ENCODE measurements around the gene PRRX1. TPM values are rescaled to one million over a fixed set of nuclear protein-coding genes. Genes with fewer than 3 reads are reported as not detected.

Gene PRRX1
- total RNA-seq, 1 experiment from 2014 or later, result 4.5 TPM

GRCh38 chr1:170700842-170701615 lies 37.1 kb downstream of the PRRX1 start:
- POLR2A ChIA-PET (ENCODE audit: low non-redundant PET), result interaction anchor here (0.7 kb wide), 1 partner anchor 13 kb away, joined by 3 read pairs; no protein-coding TSS in a partner anchor
- no TSS peak for BruUV-seq (replicated peaks)
- peak; percentile 21 for DNase-seq (ENCODE audit: low spot score)
- CTCF ChIA-PET, result no interaction called here
- no peak overlapping the region for H3K4me3 ChIP-seq (ENCODE audit: low read depth, low read length, poor library complexity, severe bottlenecking)
- no peak for TF ChIP-seq CTCF (conservative IDR thresholded peaks at IDR 0.05; ENCODE audit: low read depth, low read length)
- no peak for TF ChIP-seq EZH2 (IDR thresholded peaks at IDR 0.05; ENCODE audit: borderline replicate concordance, low read depth, low read length, poor library complexity, severe bottlenecking)
- no peaks in the 10 kb centered on the region for H3K27me3 ChIP-seq (replicated peaks; ENCODE audit: insufficient read depth, low read depth, low read length, poor library complexity)
- H3K4me1 ChIP-seq (ENCODE audit: insufficient read depth, low read length, poor library complexity, severe bottlenecking), result peaks cover 18% of the 10 kb centered on the region
- no peaks in the 10 kb centered on the region for H3K36me3 ChIP-seq (ENCODE audit: insufficient read depth, low read length, poor library complexity, severe bottlenecking)
- intact Hi-C loops (cut with micrococcal nuclease; ENCODE audit: unreplicated experiment), result no loop called here
- no peaks in the 10 kb centered on the region for H3K9me3 ChIP-seq (ENCODE audit: low read depth, low read length, poor library complexity, severe bottlenecking)
- H3K27ac ChIP-seq (ENCODE audit: low read depth, low read length, poor library complexity, severe bottlenecking), result no peak overlapping the region

- H3K9me3 ChIP-seq (ENCODE audit: low read depth, low read length, poor library complexity, severe bottlenecking), result no peaks in the 10 kb centered on the region
- intact Hi-C loops (cut with micrococcal nuclease; ENCODE audit: unreplicated experiment), result no loop called here
- H3K36me3 ChIP-seq (ENCODE audit: insufficient read depth, low read length, poor library complexity, severe bottlenecking), result no peaks in the 10 kb centered on the region
- H3K27ac ChIP-seq (ENCODE audit: low read depth, low read length, poor library complexity, severe bottlenecking), result no peak overlapping the region
- no peak for DNase-seq (ENCODE audit: low spot score)
- no peak for TF ChIP-seq CTCF (conservative IDR thresholded peaks at IDR 0.05; ENCODE audit: low read depth, low read length)
- no peak for TF ChIP-seq EZH2 (IDR thresholded peaks at IDR 0.05; ENCODE audit: borderline replicate concordance, low read depth, low read length, poor library complexity, severe bottlenecking)
- H3K4me1 ChIP-seq (ENCODE audit: insufficient read depth, low read length, poor library complexity, severe bottlenecking), result peaks cover 11% of the 10 kb centered on the region
- H3K27me3 ChIP-seq (replicated peaks; ENCODE audit: insufficient read depth, low read depth, low read length, poor library complexity), result no peaks in the 10 kb centered on the region
- POLR2A ChIA-PET (ENCODE audit: low non-redundant PET), result no interaction called here
- no peak overlapping the region for H3K4me3 ChIP-seq (ENCODE audit: low read depth, low read length, poor library complexity, severe bottlenecking)
- no TSS peak for BruUV-seq (replicated peaks)
- CTCF ChIA-PET, result no interaction called here
Measured at GRCh38 chr1:170701962-170702361, 38.0 kb downstream of the PRRX1 start.

- peaks cover 7% of the 10 kb centered on the region for H3K4me1 ChIP-seq (ENCODE audit: insufficient read depth, low read length, poor library complexity, severe bottlenecking)
- DNase-seq (ENCODE audit: low spot score), result no peak
- H3K4me3 ChIP-seq (ENCODE audit: low read depth, low read length, poor library complexity, severe bottlenecking), result no peak overlapping the region
- no peaks in the 10 kb centered on the region for H3K36me3 ChIP-seq (ENCODE audit: insufficient read depth, low read length, poor library complexity, severe bottlenecking)
- no peak overlapping the region for H3K27ac ChIP-seq (ENCODE audit: low read depth, low read length, poor library complexity, severe bottlenecking)
- CTCF ChIA-PET, result no interaction called here
- TF ChIP-seq EZH2 (IDR thresholded peaks at IDR 0.05; ENCODE audit: borderline replicate concordance, low read depth, low read length, poor library complexity, severe bottlenecking), result no peak
- no peak for TF ChIP-seq CTCF (conservative IDR thresholded peaks at IDR 0.05; ENCODE audit: low read depth, low read length)
- no TSS peak for BruUV-seq (replicated peaks)
- intact Hi-C loops (cut with micrococcal nuclease; ENCODE audit: unreplicated experiment), result no loop called here
- H3K9me3 ChIP-seq (ENCODE audit: low read depth, low read length, poor library complexity, severe bottlenecking), result no peaks in the 10 kb centered on the region
- no peaks in the 10 kb centered on the region for H3K27me3 ChIP-seq (replicated peaks; ENCODE audit: insufficient read depth, low read depth, low read length, poor library complexity)
- POLR2A ChIA-PET (ENCODE audit: low non-redundant PET), result no interaction called here
Measured at GRCh38 chr1:170703591-170703990, 39.7 kb downstream of the PRRX1 start.
